WTC11 (cell line): ENCODE data around the gene NR3C1.

Source experiments
- CTCF ChIP-seq: fragments of 200-600 bp; IDR thresholded peaks from 2 replicates; pipeline ENCODE4 v1.8.0; 2022; ENCODE audit warnings: antibody characterized with exemption
- PREB ChIP-seq: sonication (generic); formaldehyde crosslinking; IDR thresholded peaks from 2 replicates; pipeline ENCODE4 v1.8.1; 2022; ENCODE audit warnings: mild to moderate bottlenecking, missing genetic modification reagents, moderate library complexity, borderline replicate concordance

DNA sequence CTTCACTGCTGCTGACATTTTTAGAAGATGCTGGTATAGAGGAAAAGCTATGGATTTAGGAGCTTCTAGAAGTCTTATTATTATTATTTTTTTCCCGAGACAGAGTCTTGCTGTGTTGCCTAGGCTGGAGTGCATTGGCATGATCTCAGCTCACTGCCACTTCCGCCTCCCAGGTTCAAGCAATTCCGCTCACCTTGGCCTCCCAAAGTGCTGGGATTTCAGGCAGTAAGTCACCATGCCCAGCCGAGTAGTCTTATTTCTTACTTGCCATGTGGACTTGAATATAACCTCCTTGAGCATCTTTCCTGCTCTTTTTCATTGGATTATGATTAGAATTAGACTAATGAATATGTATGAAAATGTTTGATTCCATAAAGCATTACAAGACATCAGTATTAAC lies 119.5 kb downstream of the NR3C1 start:
- TF ChIP-seq CTCF (no peak), PREB (CRISPR knock-in tag) (no peak)
